ENCODE results near the gene C16orf54.
A peak's percentile ranks its signal among the peaks of the same experiment; 100 is the strongest.
"Not testable (repeated sequence)": the region's sequence is repeated elsewhere in the genome, so short reads cannot be mapped to it uniquely, and the experiment has no call there.

C16orf54 gene

DNA sequence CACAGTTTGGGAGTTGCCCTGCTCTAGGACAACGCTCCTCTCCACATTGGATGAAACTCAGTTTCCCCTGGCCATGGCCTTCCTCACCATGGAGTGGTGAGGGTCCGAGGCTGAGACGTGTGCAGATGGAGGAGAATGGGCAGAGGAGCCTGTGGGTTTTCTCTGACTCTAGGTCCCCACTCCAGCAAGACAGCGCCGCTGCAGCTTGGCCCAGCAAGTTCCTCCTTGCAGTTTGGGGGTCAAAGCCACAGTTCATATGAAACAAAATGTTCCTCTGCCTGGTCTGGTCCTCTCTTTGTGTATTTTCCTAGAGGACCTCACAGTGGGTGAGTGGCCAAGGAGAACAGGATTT, 2.3 kb downstream of the C16orf54 start:
- no peak for FAIRE-seq
- no peak for DNase-seq (ENCODE audit: insufficient read length, low spot score)

DNA sequence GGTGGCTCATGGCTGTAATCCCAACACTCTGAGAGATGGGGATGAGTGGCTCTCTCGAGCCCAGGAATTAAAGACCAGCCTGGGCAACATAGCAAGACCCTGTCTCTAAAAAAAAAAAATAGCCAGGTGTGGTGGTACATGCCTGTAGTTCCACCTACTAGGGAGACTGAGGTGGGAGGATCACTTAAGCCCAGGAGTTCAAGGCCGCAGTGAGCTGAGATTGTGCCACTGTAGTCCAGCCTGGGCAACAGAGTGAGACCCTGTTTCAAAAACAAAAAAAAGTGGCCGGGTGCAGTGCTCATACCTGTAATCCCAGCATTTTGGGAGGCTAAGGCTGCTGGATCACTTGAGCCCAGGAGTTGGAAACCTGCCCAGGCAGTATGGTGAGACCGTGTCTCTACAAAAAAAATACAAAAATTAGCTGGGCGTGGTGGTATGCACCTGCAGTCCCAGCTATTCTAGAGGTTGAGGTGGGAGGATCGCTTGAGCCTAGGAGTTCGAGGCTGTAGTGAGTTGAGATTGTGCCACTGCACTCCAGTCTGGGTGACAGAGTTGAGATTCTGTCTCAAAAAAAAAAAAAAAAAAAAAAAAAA, 3.0 kb downstream of the C16orf54 start:
- FAIRE-seq (no peak), DNase-seq (ENCODE audit: insufficient read length, low spot score) (no peak)

DNA sequence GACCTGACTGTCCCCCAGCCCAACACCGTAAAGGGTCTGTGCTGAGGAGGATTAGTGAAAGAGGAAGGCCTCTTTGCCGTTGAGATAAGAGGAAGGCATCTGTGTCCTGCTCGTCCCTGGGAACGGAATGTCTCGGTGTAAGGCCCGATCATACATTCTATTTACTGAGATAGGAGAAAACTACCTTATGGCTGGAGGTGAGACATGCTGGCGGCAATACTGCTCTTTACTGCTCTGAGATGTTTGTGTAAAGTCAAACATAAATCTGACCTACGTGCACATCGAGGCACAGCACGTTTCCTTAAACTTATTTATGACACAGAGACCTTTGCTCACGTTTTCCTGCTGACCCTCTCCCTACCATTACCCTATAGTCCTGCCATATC, 5.2 kb downstream of the C16orf54 start:
- not testable (repeated sequence) for DNase-seq (ENCODE audit: insufficient read length, low spot score); FAIRE-seq

DNA sequence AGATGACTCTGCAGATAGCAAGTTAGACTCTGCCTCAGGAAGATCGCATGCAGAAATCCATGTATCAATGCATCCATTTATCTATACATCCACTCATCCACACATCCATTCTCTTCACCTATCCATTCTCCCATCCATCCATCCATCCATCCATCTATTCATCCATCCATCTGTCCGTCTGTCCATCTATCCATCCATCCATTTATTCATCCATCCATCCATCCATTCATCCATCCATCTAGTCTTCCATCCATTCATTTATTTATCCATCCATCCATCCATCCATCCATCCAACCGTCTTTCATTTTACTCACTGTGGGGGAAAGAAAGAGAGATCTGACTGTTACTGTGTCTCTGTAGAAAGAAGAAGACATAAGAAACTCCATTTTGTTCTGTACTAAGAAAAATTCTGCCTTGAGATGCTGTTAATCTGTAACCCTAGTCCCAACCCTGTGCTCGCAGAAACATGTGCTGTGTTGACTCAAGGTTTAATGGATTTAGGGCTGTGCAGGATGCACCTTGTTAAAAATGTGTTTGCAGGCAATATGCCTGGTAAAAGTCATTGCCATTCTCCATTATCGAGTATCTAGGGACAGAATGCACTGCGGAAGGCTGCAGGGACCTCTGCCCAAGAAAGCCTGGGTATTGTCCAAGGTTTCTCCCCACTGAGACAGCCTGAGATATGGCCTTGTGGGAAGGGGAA, 5.7 kb downstream of the C16orf54 start:
- DNase-seq (ENCODE audit: insufficient read length, low spot score); FAIRE-seq: not testable (repeated sequence)

DNA sequence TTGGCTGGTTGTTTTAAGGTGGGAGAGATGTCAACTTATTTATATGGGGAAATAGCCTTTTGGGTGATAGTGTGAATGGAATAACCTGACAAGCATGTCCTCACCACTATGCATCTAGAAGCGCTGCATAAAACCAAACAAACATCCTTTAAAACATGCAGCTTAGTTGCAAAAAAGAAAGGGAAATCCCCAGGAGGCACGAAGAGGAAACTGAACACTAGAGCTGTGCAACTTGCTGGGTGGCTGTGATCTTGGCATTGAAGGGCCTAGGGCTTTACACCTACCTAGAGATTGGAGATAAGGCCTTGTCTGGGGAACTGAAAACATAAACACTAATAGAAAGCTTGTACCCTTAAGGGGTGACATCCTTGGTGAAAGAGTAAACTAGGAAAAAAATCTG, 7.3 kb downstream of the C16orf54 start:
- DNase-seq (ENCODE audit: insufficient read length, low spot score), result peak; percentile 37
- peak; percentile 74 for FAIRE-seq

DNA sequence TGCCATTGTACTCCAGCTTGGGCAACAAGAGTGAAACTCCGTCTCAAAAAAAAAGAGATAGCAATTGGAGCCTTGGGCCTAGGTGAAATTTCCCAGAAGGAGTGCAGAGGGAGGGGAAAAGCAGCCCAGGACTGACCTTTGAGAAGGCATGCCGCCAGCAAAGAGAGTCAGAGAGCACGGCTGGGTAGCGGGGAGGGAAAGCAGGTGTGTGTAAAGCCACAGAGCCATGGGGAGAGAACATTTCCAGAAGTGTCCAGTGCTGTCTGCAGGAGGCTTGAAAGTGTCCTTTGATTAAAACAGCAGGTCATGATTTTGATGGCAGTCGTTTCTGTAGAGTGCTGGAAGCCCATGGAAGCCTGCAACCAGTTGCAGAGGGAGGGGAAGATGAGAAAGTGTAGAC, 8.1 kb downstream of the C16orf54 start:
- no peak for FAIRE-seq
- no peak for DNase-seq (ENCODE audit: insufficient read length, low spot score)

DNA sequence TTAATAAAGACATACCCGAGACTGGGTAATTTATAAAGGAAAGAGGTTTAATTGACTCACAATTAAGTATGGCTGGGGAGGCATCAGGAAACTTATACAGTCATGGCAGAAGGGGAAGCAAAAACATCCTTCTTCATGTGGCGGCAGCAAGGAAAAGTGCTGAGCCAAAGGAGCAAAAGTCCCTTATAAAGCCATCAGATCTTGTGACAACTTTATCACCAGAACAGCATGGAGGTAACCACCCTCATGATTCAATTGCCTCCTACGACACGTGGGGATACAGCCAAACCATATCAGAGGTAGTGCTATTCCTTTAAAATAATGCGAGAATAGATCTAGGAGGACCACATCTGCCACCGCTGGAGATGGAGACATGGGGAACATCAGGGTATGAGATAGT, 9.0 kb downstream of the C16orf54 start:
- no peak for DNase-seq (ENCODE audit: insufficient read length, low spot score)
- no peak for FAIRE-seq

DNA sequence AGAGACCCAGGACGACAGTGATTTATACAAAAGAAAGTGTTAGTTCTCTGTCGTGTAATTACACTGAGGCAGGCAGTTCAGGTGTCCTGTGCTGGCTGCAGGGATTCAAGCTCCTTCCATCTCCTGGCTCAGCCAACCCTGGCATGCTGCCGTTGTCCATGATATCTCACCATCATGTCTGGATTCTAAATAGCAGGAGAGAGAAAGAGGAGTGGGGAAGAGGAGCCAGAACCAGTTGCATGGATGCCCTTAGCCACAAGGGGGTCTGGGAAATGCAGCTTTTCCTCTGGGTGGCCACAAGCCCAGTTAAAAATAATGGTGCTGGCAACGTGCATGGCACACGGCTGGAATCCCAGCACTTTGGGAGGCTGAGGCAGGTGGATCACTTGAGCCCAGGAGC, 9.7 kb downstream of the C16orf54 start:
- no peak for DNase-seq (ENCODE audit: insufficient read length, low spot score)
- no peak for FAIRE-seq

DNA sequence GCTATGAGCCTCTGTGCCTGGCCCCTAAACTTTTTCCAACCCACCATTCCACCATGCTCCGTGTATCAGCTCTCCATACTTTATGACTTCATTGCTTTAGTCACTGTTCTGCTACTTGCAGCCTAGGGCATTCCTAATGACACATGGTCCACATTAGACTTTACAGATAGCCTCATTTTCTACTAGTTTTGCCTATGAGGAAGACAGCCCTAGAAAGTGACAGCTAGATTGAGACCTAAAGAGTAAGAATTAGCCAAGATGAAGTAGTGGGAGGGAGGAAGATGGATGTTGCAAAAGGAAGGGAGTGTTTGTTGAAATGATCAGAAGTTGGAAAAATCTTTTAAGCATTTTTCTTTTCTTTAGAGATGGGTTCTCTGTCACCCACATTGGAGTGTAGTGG, 11.0 kb downstream of the C16orf54 start:
- FAIRE-seq (no peak), DNase-seq (ENCODE audit: insufficient read length, low spot score) (no peak)

DNA sequence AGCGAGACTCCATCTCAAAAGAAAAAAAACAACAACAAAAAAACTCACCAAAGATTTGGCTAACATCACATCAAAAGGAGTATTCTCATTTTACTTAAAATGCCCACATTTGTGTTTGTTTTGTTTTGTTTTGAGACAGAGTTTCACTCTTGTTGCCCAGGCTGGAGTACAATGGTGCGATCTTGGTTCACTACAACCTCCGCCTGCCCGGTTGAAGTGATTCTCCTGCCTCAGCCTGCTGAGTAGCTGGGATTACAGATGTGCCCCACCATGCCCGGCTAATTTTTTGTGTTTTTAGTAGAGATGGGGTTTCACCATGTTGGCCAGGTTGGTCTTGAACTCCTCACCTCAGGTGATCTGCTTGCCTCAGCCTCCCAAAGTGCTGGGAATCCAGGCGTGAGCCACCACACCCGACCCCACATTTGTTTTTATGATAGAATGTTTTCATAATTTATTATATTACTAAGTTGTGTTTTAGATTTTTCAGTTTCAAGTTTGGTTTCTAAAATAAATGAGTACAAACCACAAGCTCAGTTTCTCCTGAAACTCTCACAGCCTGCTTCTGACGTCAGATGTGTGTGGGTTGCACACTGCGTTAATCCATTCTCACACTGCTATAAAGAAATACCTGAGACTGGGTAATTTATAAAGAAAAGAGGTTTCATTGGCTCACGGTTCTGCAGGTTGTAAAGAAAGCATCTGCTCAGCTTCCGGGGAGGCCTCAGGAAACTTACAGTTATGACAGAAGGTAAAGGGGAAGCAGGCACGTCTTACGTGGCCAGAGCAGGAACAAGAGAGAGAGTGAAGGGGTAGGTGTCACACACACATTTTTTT, 13.8 kb downstream of the C16orf54 start:
- peak; percentile 87 for FAIRE-seq
- peak; percentile 44 for DNase-seq (ENCODE audit: insufficient read length, low spot score)

DNA sequence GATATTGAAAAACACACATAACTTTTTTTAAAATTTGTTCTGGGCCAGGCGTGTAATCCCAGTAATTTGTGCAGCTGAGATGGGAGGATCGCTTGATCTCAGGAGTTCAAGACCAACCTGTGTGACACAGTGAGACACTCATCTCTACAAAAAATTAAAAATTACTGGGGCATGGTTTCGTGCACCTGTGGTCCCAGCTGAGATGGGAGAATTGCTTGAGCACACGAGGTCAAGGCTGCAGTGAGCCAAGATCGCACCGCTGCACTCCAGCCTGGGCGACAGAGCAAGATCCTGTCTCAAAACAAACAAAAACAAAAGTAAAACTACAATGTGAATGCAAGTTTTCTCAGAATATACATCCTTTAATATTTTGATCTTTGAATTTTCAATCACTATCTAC, 15.1 kb downstream of the C16orf54 start:
- peak; percentile 28 for FAIRE-seq

DNA sequence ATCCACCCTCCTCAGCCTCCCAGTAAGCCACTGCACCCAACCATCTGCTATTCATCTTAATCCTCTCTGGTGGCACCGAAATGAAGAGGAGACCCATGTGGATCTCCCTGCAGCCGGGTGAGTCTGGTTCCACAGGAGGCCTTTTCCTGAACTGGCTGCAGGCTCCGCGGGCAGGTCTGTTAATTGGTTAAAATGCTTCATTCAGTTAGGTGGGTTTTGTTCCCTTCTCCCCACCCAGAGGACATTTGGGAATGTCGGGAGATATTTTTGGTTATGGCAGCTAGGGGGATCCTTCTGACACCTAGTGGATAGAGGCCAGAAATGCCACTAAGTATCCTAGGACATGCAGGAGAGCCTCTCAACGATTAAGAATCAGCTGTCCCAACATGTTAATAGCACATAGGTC, 16.7 kb downstream of the C16orf54 start:
- no peak for FAIRE-seq
- no peak for DNase-seq (ENCODE audit: insufficient read length, low spot score)

More for the DNA sequence above, 15.1 kb downstream of the C16orf54 start:
- no peak for DNase-seq (ENCODE audit: insufficient read length, low spot score)

DNA sequence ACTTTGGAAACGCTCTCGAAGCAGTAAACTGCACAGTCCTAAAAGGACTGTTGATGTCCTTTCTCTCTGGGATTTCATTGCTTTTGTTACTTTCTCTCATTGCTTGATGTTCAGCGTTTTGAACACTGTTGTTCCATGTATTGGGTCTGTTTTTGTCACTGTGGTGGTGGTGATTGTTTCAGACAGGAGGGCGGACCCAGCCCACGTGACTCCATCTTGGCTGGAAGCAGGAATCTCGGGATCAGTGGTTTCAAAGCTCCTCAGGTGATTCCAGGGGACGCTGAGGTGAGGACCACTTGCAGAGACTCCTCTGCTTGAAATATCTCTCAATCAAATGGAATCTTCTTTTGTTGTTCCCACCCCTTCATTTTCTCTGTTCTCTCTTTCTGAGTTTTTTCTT, 18.3 kb downstream of the C16orf54 start:
- FAIRE-seq (no peak), DNase-seq (ENCODE audit: insufficient read length, low spot score) (no peak)

DNA sequence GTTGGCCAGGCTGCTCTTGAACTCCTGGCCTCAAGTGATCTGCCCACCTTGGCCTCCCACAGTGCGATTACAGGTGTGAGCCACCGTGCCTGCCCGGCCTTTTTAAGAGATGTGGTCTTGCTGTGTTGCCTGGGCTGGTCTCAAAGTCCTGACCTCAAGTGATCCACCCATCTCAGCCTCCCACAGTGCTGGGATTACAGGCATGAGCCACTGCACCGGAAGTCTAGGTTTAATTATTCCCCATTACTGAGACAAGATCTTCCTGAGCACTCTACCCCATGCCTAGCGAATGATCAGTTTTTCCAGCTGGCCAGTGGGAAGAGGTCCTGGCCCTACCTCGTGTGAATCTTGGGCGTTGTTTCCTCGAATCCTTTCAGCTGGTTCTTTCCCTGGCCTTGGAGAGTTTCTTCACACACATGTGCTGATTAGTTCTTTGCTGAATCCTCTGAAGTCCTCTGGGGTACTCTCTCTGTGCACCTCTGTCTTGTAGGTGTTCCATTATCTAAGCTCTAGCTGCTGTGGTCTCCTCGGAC, 18.9 kb downstream of the C16orf54 start:
- FAIRE-seq, result no peak

DNA sequence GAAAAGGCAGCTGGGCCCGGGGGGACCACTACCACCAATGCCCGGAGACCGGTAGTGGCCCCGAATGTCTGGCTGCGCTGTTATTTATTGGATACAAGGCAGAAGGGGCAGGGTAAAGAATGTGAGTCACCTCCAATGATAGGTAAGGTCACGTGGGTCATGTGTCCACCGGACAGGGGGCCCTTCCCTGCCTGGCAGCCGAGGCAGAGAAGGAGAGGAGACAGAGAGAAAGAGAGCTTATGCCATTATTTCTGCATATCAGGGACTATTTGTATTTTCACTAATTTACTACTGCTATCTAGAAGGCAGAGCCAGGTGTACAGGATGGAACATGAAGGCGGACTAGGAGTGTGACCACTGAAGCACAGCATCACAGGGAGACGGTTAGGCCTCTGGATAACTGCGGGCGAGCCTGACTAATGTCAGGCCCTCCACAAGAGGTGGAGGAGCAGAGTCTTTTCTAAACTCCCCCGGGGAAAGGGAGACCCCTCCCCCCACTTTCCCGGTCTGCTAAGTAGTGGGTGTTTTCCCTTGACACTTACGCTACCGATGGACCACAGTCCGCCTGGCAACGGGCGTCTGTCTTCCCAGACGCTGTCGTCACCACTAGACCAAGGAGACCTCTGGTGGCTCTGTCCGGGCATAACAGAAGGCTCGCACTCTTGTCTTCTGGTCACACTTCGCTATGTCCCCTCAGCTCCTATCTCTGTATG, 24.5 kb downstream of the C16orf54 start:
- not testable (repeated sequence) for DNase-seq (ENCODE audit: insufficient read length, low spot score)

More for the DNA sequence above, 18.9 kb downstream of the C16orf54 start:
- DNase-seq (ENCODE audit: insufficient read length, low spot score), result no peak

DNA sequence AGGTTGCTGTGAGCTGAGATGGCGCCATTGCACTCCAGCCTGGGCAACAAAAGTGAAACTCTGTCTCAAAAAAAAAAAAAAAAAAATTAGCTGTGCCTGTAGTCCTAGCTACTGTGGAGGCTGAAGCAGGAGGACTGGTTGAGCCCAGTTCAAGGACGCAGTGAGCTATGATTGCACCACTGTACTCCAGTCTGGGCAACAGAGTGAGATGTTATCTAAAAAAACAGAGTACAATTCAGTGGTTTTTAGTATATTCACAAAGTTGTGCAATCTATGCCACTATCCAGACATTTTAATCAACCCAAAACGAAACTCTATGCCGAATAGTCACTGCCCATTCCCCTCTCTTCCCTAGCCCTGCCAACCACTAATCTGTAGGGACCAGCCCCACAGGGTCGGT, 25.1 kb downstream of the C16orf54 start:
- FAIRE-seq (no peak), DNase-seq (ENCODE audit: insufficient read length, low spot score) (no peak)

More for the DNA sequence above, 24.5 kb downstream of the C16orf54 start:
- FAIRE-seq, result peak; percentile 92

DNA sequence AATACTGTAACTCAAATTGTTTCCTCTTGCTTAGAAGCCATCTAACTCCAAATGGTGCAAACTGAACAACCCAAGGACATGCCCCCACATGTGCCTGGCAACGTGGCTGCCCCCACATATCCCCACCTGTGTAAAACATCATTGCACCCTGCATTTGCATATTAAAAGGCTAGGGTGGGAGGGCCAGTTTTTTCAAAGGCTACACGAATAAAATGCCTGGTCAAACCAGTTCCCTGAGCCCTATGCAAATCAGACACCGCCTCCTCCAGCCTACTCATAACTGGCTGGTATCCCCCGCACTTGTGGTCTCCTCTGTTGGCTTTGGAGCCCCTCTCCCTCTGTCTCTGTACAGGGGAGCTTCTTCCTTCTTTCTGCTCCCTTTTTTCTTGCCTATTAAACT, 26.7 kb downstream of the C16orf54 start:
- DNase-seq (ENCODE audit: insufficient read length, low spot score) (no peak), FAIRE-seq (no peak)

DNA sequence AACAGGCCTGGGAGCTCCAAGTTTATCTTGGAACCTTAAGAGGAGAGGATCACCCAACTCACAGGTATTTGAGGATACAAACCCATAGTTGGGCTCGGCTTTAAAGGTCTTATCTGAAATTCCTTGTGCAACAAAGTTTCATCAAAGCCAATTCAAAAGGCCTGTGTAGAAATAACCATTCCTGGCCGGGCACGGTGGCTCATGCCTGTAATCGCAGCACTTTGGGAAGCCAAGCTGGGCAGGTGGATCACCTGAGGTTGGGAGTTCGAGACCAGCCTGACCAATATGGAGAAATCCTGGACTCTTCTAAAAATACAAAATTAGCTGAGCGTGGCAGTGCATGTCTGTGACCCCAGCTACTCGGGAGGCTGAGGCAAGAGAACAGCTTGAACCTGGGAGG, 28.7 kb downstream of the C16orf54 start:
- no peak for FAIRE-seq
- DNase-seq (ENCODE audit: insufficient read length, low spot score), result no peak

DNA sequence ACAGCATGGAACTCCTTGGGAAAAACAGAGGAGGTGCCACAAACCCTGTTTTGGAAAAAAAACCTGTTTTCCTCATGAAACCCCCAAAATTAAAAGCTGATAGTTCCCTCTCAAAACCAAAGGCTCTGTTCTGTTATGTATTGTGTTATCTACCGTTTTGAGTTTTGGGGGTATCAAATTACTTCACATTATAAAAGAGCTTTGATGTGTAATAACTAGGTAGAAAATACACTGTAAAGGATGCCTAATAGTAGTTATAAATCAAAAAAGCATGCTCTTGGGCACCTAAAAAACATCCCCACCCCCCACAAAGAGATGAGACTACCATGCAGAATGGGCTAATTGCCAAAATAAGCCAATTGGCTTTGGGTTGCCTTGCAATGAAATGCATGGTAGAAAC, 30.8 kb downstream of the C16orf54 start:
- FAIRE-seq (no peak), DNase-seq (ENCODE audit: insufficient read length, low spot score) (no peak)

DNA sequence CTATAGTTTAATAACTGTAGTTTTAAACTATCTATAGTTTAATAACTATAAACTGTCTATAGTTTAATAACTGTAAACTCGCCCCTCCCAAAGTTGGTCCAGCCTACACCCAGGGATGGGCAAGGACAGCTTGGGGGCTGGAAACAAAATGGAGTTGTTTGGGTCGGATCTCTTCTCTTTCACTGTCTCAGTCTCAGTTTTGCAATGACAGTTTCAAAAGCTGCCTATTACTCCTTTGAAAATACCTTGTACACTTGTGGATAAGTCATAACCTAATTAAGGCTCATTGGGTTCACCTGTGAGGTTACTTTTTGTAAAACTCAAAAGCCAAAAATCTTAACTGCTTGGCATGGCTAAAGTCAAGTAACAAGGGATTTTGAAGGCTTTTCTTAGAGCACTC, 31.4 kb downstream of the C16orf54 start:
- FAIRE-seq, result no peak
- DNase-seq (ENCODE audit: insufficient read length, low spot score), result no peak

DNA sequence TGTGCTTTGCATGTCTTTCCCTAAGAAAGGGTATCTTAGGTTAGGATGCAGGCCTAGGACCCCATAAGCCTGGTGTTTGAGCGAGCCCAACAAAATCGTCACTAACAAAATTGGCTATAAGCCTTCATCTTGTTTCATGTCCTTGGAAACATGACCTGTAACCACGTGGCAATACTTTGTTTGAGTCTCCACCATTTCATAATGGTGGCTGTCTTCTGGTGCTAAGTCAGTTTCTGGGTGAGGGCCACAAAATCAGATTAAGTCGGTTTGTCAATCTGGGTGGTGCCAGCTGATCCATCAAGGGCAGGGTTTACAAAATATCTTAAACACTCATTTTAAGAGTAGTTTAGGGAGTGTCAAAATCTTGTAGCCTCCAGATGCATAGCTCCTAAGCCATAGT, 33.0 kb downstream of the C16orf54 start:
- FAIRE-seq (no peak), DNase-seq (ENCODE audit: insufficient read length, low spot score) (no peak)

Data from GM19239 (cell line).